Stimulated activated CD4-positive, alpha-beta T cell treated with anti-CD3 and anti-CD28 coated beads, TNF-alpha, amount 100 ng/mL, for 4 hours (primary cell): ENCODE data around the gene RIMS4.
"Not testable (repeated sequence)": the region's sequence is repeated elsewhere in the genome, so short reads cannot be mapped to it uniquely, and the experiment has no call there.

Source experiments
- DNase-seq, 3 experiments: peaks; one replicate each; pipeline ENCODE4 v3.0.0-alpha.2; 2020; ENCODE audit warnings: low read depth in 3 of 3

Gene RIMS4

GRCh38 chr20:44763798-44764197, 46.5 kb downstream of the RIMS4 start:
- not testable (repeated sequence) for DNase-seq

- no peak for DNase-seq
Measured at GRCh38 chr20:44762466-44763140, 47.7 kb downstream of the RIMS4 start.

GRCh38 chr20:44761423-44761822, 48.9 kb downstream of the RIMS4 start:
- DNase-seq = no peak

GRCh38 chr20:44759595-44759994, 50.8 kb downstream of the RIMS4 start:
- no peak for DNase-seq

GRCh38 chr20:44758247-44759101, 51.9 kb downstream of the RIMS4 start:
- no peak for DNase-seq

GRCh38 chr20:44756956-44757355, 53.4 kb downstream of the RIMS4 start:
- no peak for DNase-seq

- no peak for DNase-seq
Measured at GRCh38 chr20:44756011-44756688, 54.2 kb downstream of the RIMS4 start.

GRCh38 chr20:44754554-44754953, 55.8 kb downstream of the RIMS4 start:
- DNase-seq = no peak

- no peak for DNase-seq
Measured at GRCh38 chr20:44752099-44752931, 58.0 kb downstream of the RIMS4 start.

GRCh38 chr20:44750081-44750805, 60.1 kb downstream of the RIMS4 start:
- no peak for DNase-seq

GRCh38 chr20:44748005-44748370, 62.4 kb downstream of the RIMS4 start:
- no peak for DNase-seq

GRCh38 chr20:44747166-44748004, 63.0 kb downstream of the RIMS4 start:
- peak; percentile 31 to 39 (median 31) for DNase-seq

GRCh38 chr20:44746367-44747165, 63.8 kb downstream of the RIMS4 start:
- DNase-seq = no peak

- DNase-seq = peak; percentile 38 to 52 (median 52)
Measured at GRCh38 chr20:44745598-44746366, 64.6 kb downstream of the RIMS4 start, which contains the start of gene KCNK15. Gene KCNK15, plus strand, starts transcription at chr20:44745865. Its CDS starts 46 bp downstream, at chr20:44745911.

GRCh38 chr20:44745122-44745597, 65.2 kb downstream of the RIMS4 start:
- no peak for DNase-seq

GRCh38 chr20:44743916-44744655, 66.3 kb downstream of the RIMS4 start:
- DNase-seq = no peak

- no peak for DNase-seq
Measured at GRCh38 chr20:44743080-44743701, 67.2 kb downstream of the RIMS4 start.
